ENCODE results near the gene SELENOV. TPM values are rescaled to one million over a fixed set of nuclear protein-coding genes. Genes with fewer than 3 reads are reported as not detected.

Gene SELENOV
- total and polyA plus RNA-seq, 9 of the 15 experiments (the other 6 are each of a cell fraction or from before 2014, with no cell fraction given) = 0.04 to 0.09 (median 0.06) TPM; not detected in 4

DNA sequence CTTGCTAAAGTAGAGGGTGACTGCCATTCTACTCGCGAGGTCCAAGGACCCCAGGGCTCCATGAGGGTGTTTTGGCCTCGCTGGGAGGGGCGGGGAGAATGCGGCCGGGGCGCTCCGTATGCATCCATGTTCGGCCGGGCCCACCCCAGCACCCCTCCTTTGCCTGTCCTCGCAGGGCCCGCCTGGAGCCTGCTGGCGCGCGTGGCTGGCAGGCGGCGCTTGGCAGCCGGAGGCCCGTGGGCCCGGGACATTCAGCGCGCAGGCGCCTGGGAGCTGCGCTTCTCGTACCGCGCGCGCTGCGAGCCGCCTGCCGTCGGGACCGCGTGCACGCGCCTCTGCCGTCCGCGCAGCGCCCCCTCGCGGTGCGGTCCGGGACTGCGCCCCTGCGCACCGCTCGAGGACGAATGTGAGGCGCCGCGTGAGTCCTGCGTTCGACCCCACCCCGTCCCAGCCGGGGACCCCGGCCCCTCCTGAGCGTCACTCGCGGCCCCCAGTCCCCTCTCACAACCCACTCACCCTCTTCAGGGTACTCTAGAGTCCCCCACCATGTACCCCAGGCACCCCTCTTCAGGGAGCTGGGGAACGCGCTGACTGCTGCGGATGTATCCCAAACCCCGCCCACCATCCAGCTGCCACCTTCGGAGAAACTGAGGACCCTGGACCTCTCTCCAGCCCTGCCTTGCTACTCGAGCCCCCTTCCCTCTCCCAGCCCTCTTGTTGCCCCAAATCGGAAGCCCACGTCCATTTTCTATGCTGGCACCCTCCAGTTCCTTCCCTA, 12.1 kb upstream of the SELENOV start (continued):
- TF ChIP-seq ZNF766 (CRISPR knock-in tag; conservative IDR thresholded peaks at IDR 0.05) = peak; percentile 90
- no peak for TF ChIP-seq KLF16 (IDR thresholded peaks at IDR 0.05)
- no peak for TF ChIP-seq SMAD3 (CRISPR knock-in tag; conservative IDR thresholded peaks at IDR 0.05)
- no peak for TF ChIP-seq SIN3A (IDR thresholded peaks at IDR 0.05; ENCODE audit: borderline replicate concordance in 2 of 2, control insufficient read depth in 1 of 2, low read depth in 2 of 2, low read length in 2 of 2)
- peak; percentile 50; the same call in 1 of the 2 replicates for TF ChIP-seq CEBPG (CRISPR knock-in tag; IDR thresholded peaks at IDR 0.05)
- no peak for TF ChIP-seq CEBPG (tag; conservative IDR thresholded peaks at IDR 0.05 in 1 of 2, IDR thresholded peaks at IDR 0.05 in 1 of 2)
- no peak for TF ChIP-seq ZNF707 (CRISPR knock-in tag; conservative IDR thresholded peaks at IDR 0.05)
- TF ChIP-seq DACH1 (IDR thresholded peaks at IDR 0.05; ENCODE audit: partially characterized antibody) = no peak
- TF ChIP-seq, protein P1, sequence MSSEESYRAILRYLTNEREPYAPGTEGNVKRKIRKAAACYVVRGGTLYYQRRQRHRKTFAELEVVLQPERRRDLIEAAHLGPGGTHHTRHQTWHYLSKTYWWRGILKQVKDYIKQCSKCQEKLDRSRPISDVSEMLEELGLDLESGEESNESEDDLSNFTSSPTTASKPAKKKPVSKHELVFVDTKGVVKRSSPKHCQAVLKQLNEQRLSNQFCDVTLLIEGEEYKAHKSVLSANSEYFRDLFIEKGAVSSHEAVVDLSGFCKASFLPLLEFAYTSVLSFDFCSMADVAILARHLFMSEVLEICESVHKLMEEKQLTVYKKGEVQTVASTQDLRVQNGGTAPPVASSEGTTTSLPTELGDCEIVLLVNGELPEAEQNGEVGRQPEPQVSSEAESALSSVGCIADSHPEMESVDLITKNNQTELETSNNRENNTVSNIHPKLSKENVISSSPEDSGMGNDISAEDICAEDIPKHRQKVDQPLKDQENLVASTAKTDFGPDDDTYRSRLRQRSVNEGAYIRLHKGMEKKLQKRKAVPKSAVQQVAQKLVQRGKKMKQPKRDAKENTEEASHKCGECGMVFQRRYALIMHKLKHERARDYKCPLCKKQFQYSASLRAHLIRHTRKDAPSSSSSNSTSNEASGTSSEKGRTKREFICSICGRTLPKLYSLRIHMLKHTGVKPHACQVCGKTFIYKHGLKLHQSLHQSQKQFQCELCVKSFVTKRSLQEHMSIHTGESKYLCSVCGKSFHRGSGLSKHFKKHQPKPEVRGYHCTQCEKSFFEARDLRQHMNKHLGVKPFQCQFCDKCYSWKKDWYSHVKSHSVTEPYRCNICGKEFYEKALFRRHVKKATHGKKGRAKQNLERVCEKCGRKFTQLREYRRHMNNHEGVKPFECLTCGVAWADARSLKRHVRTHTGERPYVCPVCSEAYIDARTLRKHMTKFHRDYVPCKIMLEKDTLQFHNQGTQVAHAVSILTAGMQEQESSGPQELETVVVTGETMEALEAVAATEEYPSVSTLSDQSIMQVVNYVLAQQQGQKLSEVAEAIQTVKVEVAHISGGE (CRISPR knock-in tag; IDR thresholded peaks at IDR 0.05) = peak in 1 of 3 experiments; percentile 47; a peak in 1 of 6 replicates
- no peak for TF ChIP-seq NCOA6 (IDR thresholded peaks at IDR 0.05)
- TF ChIP-seq ZNF324 (CRISPR knock-in tag; IDR thresholded peaks at IDR 0.05) = no peak
- TF ChIP-seq, protein P2, sequence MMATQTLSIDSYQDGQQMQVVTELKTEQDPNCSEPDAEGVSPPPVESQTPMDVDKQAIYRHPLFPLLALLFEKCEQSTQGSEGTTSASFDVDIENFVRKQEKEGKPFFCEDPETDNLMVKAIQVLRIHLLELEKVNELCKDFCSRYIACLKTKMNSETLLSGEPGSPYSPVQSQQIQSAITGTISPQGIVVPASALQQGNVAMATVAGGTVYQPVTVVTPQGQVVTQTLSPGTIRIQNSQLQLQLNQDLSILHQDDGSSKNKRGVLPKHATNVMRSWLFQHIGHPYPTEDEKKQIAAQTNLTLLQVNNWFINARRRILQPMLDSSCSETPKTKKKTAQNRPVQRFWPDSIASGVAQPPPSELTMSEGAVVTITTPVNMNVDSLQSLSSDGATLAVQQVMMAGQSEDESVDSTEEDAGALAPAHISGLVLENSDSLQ (IDR thresholded peaks at IDR 0.05) = no peak
- TF ChIP-seq ZFP1 (CRISPR knock-in tag; IDR thresholded peaks at IDR 0.05) = no peak
- no peak for TF ChIP-seq BRCA1 (IDR thresholded peaks at IDR 0.05)
- peak; percentile 93 for TF ChIP-seq BRCA1 (CRISPR knock-in tag; IDR thresholded peaks at IDR 0.05)
- TF ChIP-seq SIN3B (IDR thresholded peaks at IDR 0.05; ENCODE audit: low read depth) = no peak
- no peak for TF ChIP-seq HLTF (IDR thresholded peaks at IDR 0.05)
- no peak for TF ChIP-seq ZNF184 (CRISPR knock-in tag; IDR thresholded peaks at IDR 0.05)
- no peak for TF ChIP-seq NCOA2 (IDR thresholded peaks at IDR 0.05; ENCODE audit: partially characterized antibody in 2 of 2)
- TF ChIP-seq ZNF282 (CRISPR knock-in tag; IDR thresholded peaks at IDR 0.05) = peak; percentile 99
- no peak for TF ChIP-seq HDAC6 (IDR thresholded peaks at IDR 0.05; ENCODE audit: low read depth, low read length)
- TF ChIP-seq GTF2F1 (IDR thresholded peaks at IDR 0.05; ENCODE audit: low read depth, low read length) = no peak
- TF ChIP-seq HMG20A (CRISPR knock-in tag; conservative IDR thresholded peaks at IDR 0.05) = no peak
- TF ChIP-seq IRF2 (CRISPR knock-in tag; IDR thresholded peaks at IDR 0.05) = peak; percentile 97
- peak; percentile 86 for TF ChIP-seq ZFX (CRISPR knock-in tag; IDR thresholded peaks at IDR 0.05)
- no peak for TF ChIP-seq HSF4 (CRISPR knock-in tag; IDR thresholded peaks at IDR 0.05; ENCODE audit: borderline replicate concordance)
- TF ChIP-seq ZNF696 (CRISPR knock-in tag; conservative IDR thresholded peaks at IDR 0.05) = no peak

Measured in K562 (cell line).